GM21529 (cell line): ENCODE data around the gene LRRC3.

Source experiments
- ATAC-seq: cut with Tn5 transposase; IDR thresholded peaks from one replicate; pipeline ENCODE4 v1.9.1; 2021; ENCODE audit not compliant: unreplicated experiment

Gene LRRC3

GRCh38 chr21:44438531-44439210 is 16.6 kb upstream of the LRRC3 start:
- no peak for ATAC-seq

GRCh38 chr21:44439211-44439600 is 16.1 kb upstream of the LRRC3 start:
- no peak for ATAC-seq

- ATAC-seq: no peak
Measured at GRCh38 chr21:44440241-44441040, 14.9 kb upstream of the LRRC3 start.

- no peak for ATAC-seq
Measured at GRCh38 chr21:44441041-44441400, 14.3 kb upstream of the LRRC3 start.

- ATAC-seq: no peak
Measured at GRCh38 chr21:44441581-44442265, 13.6 kb upstream of the LRRC3 start.

GRCh38 chr21:44442266-44443125 is 12.8 kb upstream of the LRRC3 start:
- ATAC-seq: no peak

- ATAC-seq: no peak
Measured at GRCh38 chr21:44443291-44443890, 11.9 kb upstream of the LRRC3 start.

- no peak for ATAC-seq
Measured at GRCh38 chr21:44443891-44444285, 11.4 kb upstream of the LRRC3 start.

- ATAC-seq: no peak
Measured at GRCh38 chr21:44444286-44444931, 10.9 kb upstream of the LRRC3 start.

GRCh38 chr21:44445145-44445812 is 10.0 kb upstream of the LRRC3 start:
- ATAC-seq: no peak

- no peak for ATAC-seq
Measured at GRCh38 chr21:44448651-44449131, 6.6 kb upstream of the LRRC3 start.

GRCh38 chr21:44449473-44450363 is 5.6 kb upstream of the LRRC3 start:
- ATAC-seq: no peak

- no peak for ATAC-seq
Measured at GRCh38 chr21:44450402-44450801, 4.9 kb upstream of the LRRC3 start.

GRCh38 chr21:44450999-44451398 is 4.3 kb upstream of the LRRC3 start:
- no peak for ATAC-seq

- no peak for ATAC-seq
Measured at GRCh38 chr21:44453120-44453519, 2.2 kb upstream of the LRRC3 start.

- ATAC-seq: no peak
Measured at GRCh38 chr21:44454058-44454457, 1.3 kb upstream of the LRRC3 start.

GRCh38 chr21:44455524-44456213 is 359 bp downstream of the LRRC3 start:
- ATAC-seq: no peak
